D721Med (cell line): ENCODE results near the gene PEBP1.

Experiments
- DNase-seq: peaks from one replicate; pipeline ENCODE4 v3.0.0; 2011; ENCODE audit warnings: low spot score; ENCODE audit not compliant: insufficient read length
- FAIRE-seq: peaks from 2 replicates; lab custom pipeline; 2011; peaks lifted over from hg19 to GRCh38; lab: Jason Lieb, UNC
- TF ChIP-seq, protein P1 (sequence below): IDR thresholded peaks from 2 replicates; pipeline ENCODE4 v1.5.1; 2012; ENCODE audit warnings: mild to moderate bottlenecking, control low read depth; ENCODE audit not compliant: insufficient read depth; ENCODE audit errors: missing control alignments

The PEBP1 gene

DNA sequence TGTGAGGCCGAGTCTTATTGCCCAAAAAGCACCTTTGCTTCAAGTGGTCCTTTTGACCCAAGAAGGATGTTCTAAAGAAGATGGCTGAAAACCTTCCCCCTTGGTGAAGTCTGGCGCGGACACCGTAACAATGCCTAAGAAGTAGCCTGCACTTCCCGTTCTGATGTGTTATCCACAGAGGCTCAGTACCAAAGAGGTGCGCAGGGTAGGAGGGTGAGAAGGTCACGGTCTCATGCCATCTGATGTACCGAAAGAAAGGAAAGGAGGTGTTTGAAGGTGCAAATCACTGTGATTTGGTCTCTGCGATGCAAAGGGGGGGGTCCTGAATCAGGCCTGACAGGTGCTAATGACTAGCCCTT lies 9.9 kb downstream of the PEBP1 start:
- TF ChIP-seq, protein P1, sequence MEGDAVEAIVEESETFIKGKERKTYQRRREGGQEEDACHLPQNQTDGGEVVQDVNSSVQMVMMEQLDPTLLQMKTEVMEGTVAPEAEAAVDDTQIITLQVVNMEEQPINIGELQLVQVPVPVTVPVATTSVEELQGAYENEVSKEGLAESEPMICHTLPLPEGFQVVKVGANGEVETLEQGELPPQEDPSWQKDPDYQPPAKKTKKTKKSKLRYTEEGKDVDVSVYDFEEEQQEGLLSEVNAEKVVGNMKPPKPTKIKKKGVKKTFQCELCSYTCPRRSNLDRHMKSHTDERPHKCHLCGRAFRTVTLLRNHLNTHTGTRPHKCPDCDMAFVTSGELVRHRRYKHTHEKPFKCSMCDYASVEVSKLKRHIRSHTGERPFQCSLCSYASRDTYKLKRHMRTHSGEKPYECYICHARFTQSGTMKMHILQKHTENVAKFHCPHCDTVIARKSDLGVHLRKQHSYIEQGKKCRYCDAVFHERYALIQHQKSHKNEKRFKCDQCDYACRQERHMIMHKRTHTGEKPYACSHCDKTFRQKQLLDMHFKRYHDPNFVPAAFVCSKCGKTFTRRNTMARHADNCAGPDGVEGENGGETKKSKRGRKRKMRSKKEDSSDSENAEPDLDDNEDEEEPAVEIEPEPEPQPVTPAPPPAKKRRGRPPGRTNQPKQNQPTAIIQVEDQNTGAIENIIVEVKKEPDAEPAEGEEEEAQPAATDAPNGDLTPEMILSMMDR: no peak
- FAIRE-seq (no peak), DNase-seq (no peak)

DNA sequence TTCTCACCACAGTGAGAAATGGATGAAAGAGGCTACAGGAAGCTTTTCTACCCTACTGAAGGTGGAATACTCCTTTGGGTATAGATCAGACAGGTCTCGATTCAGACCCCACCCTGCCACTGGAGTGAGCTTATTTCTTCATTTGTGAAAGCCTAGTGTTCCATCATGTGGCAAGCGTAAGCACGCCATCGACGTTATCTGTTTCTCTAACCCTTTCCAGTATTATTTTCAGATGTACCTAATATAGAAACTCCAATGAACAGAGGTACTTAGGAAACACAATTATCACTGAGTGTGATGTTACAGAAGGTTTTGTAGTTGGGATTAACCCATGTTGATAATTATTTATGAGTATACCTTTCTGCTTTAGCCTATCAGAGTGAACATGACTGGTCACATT lies 12.4 kb downstream of the PEBP1 start:
- DNase-seq (no peak), FAIRE-seq (no peak)
- TF ChIP-seq, protein P1: no peak

DNA sequence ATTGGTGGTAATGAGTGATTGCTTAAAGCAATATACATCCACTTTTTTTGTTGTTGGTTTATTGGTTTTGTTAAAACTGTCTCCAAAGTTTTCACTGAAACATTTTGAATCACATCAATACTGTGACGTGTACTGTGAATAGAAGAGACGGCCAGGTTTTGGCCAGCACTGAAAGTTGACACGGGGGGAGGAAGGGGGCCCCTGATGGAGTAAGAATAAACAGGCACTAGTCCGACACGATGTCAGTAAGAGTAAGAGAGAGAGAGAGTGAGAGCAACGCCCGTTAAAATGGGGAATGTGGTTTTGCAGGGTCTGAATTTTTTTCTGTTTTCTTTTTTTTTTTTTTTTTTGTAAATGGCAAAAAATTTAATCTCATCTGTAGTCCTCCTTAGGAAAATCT lies 14.7 kb downstream of the PEBP1 start:
- TF ChIP-seq, protein P1: no peak
- no peak for DNase-seq
- no peak for FAIRE-seq

DNA sequence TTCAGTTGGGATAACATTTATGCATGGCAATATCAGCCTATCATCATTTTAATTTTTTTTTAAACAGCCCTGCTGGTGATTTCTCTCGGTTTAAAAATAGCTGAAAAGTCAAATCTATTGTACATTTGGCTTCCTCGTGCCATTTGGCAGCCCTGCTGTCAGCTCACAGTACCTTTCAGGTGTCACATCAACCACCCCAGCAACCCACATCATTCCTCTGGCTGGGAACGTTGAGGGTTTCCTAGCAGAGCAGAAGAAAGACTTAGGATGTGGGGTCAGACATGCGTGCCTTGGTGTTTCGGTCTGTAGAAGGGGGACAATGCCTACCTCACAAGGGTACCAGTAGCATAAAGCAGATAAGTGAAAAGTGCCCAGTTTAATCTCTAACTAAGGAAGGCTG lies 15.8 kb downstream of the PEBP1 start:
- TF ChIP-seq, protein P1: no peak
- FAIRE-seq (no peak), DNase-seq (no peak)

DNA sequence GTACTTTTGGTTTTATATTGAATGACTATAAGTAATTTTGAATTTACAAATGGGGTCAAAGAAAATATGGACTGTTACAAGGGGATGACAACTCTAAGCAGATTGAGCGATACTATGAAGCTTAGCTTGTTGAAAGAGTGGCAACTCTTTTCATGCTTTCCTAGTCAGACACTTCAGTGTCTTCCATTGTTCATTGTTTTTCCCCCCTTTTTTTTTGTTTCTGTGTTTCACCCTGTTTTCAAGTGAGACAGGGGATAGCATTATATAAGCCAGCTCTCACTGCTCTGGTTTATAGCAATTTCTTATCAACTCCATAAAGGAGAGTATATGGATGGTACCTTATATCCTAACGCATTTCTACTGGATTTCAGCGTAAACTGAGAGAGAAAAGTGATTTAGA lies 24.6 kb downstream of the PEBP1 start:
- DNase-seq (no peak), FAIRE-seq (no peak)
- TF ChIP-seq, protein P1: no peak

DNA sequence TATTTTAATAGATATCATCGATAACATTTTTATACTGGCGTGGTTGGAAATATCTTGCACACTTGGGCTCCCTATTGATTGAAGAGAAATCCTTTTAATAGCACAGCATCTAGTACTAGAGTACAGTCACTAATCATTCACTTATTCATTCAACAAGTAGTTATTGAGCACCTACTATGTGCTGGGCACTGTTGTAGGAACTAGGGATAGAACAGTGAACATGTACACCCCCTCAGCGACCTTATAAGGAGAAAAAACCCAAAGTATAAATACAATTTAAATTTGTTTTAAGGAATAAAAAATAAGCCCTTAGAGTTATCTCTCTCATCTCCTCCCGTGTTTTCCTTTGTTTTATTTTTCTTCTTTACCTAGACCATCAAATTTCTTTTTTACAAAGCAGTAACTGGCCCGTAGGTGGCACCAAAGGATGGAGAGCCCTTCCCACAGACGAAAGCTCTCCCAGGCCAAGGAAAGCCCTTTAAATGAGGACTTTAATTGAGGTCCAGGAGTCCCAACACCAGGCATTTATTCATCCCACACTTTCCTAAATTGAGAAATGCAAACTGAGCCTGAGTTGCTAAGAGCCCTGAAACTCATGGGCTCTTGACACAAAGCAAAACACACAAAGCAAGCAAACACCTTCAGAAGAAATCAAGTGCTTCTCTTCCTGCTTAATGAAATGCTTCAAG lies 29.0 kb downstream of the PEBP1 start:
- FAIRE-seq (no peak), DNase-seq (no peak)
- TF ChIP-seq, protein P1: peak; percentile 52

DNA sequence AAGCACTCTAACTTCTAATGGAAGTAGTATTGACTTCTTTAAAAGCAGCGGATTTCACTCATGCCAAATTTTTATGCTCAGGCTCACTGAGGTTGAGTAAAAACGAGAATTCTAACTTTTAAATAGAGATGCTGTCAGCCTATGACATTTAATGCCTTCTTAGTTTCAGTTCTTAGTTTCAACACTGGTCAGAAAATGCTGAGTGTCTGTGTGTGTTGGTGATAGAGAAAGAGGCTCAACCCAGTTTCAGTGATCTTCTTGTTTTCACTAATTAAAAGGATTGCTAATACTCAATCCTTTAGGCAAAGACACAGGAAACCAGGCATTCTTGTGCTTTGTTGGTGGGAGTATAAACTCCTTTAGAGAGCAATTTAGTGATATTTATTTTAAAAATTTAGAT lies 31.0 kb downstream of the PEBP1 start:
- FAIRE-seq (no peak), DNase-seq (no peak)
- TF ChIP-seq, protein P1: no peak
